ENCODE results near the gene ENGASE.

GRCh38 chr17:79084291-79085153, 9.9 kb downstream of the ENGASE start:
- TF ChIP-seq CTCF (conservative IDR thresholded peaks at IDR 0.05; ENCODE audit: low read length) (no peak), EZH2phosphoT487 (IDR thresholded peaks at IDR 0.05; ENCODE audit: borderline replicate concordance) (no peak)
